Measurements from ENCODE around the gene MTOR.

DNA sequence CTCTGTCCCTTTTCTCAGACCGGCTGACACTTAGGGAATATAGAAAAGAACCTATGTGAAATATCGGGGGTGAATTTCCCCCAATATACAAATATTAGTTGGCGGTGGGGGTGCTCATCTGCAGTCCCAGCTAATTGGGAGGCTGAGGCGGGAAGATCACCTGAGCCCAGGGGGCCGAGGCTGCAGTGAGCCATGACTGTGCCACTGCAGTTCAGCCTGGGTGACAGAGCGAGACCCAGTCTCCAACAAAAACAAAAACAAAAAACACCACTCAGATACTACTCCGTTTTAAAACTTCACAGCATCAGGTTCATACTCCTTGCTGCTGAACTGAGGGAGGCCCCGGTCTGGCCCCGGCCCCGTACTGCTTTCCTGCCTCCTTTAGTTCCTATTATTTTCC lies 156.8 kb downstream of the MTOR start:
- TF ChIP-seq, protein P1, sequence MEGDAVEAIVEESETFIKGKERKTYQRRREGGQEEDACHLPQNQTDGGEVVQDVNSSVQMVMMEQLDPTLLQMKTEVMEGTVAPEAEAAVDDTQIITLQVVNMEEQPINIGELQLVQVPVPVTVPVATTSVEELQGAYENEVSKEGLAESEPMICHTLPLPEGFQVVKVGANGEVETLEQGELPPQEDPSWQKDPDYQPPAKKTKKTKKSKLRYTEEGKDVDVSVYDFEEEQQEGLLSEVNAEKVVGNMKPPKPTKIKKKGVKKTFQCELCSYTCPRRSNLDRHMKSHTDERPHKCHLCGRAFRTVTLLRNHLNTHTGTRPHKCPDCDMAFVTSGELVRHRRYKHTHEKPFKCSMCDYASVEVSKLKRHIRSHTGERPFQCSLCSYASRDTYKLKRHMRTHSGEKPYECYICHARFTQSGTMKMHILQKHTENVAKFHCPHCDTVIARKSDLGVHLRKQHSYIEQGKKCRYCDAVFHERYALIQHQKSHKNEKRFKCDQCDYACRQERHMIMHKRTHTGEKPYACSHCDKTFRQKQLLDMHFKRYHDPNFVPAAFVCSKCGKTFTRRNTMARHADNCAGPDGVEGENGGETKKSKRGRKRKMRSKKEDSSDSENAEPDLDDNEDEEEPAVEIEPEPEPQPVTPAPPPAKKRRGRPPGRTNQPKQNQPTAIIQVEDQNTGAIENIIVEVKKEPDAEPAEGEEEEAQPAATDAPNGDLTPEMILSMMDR (IDR thresholded peaks at IDR 0.05 in 8 of 11, conservative IDR thresholded peaks at IDR 0.05 in 3 of 11), result no peak
- TF ChIP-seq POLR2AphosphoS5 (IDR thresholded peaks at IDR 0.05), result no peak
- TF ChIP-seq POLR2A (IDR thresholded peaks at IDR 0.05), result no peak

All from spleen (tissue), 7 donors.